ENCODE results near the gene NHSL1.

Gene NHSL1

DNA sequence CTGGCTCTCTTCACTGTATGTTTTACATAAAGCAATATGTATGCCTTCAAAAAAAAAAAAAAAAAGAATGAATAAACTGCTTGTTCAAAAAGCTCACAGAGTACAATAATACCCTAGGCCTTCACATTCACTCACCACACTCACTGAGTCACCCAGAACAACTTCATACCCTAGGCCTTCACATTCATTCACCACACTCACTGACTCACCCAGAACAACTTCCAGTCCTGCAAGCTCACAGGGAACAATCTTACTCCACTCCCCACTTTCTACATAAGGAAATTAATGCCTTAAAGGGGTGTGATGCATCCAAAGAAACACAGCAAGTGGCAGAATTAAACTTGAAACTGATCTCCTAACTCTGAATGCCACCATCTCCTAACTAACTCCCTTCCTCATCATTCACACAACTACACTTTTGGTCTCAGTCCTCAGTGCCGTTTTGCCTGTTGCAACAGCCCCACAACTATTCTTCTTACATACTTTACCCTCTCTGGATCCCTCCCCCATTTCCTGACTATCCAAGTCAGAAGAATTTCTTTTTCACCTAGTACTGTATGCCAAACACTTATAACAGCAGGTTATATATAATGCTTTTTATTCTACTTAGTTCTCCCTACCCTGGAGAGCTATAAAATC, 34.2 kb downstream of the NHSL1 start:
- DNase-seq (ENCODE audit: low spot score) = no peak

DNA sequence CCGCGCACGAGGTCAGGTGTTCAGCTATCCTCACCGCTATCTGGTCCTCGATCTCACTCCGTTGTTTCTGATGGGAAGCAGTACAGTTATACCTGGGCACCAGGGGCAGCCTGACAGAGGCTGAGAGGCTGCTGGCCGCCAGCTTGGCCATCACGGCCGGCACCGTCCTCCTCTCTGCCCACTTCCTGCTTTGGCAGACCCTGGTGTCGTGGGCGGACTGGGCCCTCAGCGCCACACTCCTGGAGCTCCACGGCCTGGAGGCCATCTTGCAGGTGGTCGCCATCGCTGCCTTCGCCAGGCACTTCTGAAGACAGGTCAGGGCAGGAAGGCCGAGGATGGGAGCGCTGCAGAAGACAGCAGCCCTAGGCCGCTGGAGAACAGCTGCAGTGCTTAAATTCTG, 35.2 kb downstream of the NHSL1 start:
- no peak for DNase-seq (ENCODE audit: low spot score)

- no peak for DNase-seq (ENCODE audit: low spot score)
Measured at GRCh38 chr6:138461647-138462046, 37.6 kb downstream of the NHSL1 start.

DNA sequence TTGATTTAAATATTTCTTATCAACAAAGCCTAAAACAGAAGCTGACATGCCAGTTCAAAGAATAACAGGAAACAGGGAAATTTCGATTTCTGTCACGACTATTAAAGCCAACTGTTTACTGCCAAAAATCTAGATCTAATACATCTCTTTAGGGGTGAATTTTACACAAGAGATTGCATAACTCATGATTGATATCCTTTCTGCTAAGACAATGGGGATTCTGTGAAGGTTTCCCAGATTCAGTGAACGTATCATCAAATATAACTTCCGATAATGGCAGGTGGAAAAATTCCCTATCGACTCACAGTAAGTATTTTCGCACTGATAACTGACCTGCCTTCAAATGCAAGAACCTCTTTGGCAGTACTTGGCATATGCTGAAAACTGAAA, 42.9 kb downstream of the NHSL1 start:
- no peak for DNase-seq (ENCODE audit: low spot score)

DNA sequence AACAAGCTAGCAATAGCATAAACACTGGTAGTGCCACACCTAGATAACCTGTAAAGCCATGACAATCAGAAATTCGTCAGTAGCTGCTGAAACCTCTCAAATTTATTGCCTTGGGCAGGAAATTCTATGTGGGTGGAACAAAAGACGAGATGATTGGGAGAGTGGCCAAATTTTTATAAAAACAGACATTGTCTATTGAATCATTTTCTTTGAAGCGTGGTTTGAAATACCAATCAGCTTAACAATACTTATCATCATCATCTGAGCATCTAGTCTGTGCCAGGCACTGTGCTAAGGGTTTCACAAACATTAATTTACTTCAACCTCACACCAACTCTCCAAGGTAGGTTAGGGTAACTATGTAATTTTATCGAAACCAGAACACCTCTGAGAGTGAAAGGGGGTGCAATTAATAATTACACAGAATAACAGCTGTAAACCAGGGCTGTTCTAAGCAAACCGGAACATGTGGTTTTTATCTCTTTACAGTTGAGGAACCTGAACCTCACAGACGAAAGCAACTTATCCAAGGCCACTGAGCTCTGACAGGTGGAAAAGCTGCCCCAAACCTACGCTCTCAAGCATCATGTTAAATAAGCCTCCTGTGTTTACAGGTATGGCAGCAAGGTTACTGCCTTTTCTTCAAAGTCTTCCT, 43.4 kb downstream of the NHSL1 start:
- no peak for DNase-seq (ENCODE audit: low spot score)

- DNase-seq (ENCODE audit: low spot score) = no peak
Measured at GRCh38 chr6:138454981-138455706, 44.1 kb downstream of the NHSL1 start.

GRCh38 chr6:138451043-138451442, 48.3 kb downstream of the NHSL1 start:
- no peak for DNase-seq (ENCODE audit: low spot score)

DNA sequence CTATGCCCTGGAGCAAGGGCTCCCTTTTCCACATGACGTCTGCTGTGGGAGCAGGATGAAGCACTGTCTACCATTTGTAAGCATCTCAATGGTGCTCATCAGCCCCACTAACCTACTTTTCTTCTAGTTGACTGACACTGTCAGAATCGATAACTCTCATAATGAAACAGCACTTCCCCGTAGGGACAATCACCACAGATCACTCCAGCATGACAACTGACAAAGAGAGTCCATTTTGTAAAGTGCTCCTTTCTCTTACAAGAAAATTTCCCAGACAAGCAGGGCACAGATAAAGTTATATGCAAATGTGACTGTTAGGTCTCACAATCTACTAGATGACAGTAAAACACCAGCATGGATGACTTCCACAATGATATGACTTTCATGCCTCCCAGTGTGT, 48.8 kb downstream of the NHSL1 start:
- no peak for DNase-seq (ENCODE audit: low spot score)

- no peak for DNase-seq (ENCODE audit: low spot score)
Measured at GRCh38 chr6:138446821-138447220, 52.5 kb downstream of the NHSL1 start.

GRCh38 chr6:138443979-138444378, 55.3 kb downstream of the NHSL1 start:
- no peak for DNase-seq (ENCODE audit: low spot score)

DNA sequence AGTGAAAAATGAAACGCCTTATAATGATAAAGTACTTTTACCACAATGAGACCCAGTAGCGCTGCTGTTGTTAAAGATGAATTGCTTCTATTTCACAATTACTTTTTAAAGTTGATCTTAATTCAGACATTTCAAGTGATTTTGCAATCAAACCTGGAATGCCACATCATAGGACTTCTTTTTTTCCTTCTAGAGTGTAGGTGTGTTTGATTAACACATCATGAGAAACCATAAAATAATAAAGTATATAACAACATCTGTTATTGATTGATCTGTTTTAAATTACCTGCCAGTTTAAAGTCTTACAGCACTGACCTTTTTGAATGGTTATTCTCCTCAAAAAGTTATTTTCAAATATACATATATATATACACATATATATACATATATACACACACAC, 56.6 kb downstream of the NHSL1 start:
- no peak for DNase-seq (ENCODE audit: low spot score)

DNA sequence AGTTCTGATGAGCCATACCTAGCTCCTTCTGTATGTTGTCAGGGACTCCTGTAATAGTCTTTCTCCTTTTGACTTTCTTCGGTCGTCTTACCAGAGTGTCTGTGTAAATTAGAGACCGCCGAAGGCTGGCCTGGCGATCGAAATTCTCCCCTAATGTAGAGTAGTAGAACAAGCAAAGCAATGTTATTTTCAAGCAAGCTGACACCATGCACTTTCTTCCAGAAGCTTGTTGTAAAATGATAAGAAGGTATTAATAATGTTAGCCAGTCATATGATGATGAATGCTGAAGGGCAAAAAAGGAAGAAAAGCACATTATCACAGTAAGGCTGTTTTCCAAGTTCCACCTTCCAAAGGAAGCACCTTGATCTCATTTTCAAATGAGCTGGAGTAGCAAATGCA, 57.3 kb downstream of the NHSL1 start:
- DNase-seq (ENCODE audit: low spot score) = no peak

DNA sequence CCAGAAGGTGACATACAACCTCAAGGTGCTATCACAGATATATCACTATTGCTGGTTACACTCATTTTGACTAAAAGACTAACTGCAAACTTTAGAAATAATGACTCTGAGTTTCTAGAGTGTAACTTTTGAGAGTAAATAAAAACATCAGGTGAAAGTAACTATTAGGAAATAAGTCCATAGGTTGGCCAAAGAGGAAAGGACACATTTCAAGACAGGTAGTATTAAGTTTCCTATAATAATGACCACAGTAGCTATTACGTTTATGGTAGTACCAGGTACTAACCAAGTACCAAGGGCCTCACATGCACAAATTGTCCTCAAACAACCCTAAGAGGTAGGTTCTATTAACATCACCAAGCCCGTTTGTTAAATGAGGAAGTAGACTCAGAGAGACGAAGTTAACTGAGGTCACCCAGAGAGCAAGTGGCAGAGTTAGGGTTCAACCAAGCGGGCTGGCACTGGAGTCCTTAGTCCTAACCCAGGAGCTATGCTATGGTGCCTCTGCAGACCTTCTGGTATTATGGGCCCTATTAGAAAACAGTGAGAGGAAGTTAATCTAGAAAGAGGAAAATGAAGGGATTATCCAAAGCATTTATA, 58.4 kb downstream of the NHSL1 start:
- DNase-seq (ENCODE audit: low spot score) = no peak

- DNase-seq (ENCODE audit: low spot score) = no peak
Measured at GRCh38 chr6:138440296-138440695, 59.0 kb downstream of the NHSL1 start.

- DNase-seq (ENCODE audit: low spot score) = no peak
Measured at GRCh38 chr6:138439546-138439945, 59.7 kb downstream of the NHSL1 start.

DNA sequence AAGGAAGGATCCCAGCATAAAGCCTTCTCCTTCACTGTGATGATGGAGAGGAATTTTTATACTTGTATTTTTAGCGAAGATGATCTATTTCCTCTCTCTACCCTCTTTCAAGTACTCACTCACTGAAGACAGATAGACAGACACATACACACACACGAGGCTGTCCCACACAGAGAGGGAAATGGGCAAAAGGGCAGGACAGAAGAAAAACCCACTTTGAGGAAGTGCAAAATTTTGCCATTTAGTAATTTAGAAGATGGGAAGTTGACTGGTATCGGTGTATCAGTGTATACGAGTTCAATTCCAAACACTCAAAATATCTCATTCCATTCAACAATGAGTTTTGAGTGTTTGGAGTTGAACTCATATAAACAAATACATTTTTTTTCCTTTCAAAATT, 64.4 kb downstream of the NHSL1 start:
- no peak for DNase-seq (ENCODE audit: low spot score)

DNA sequence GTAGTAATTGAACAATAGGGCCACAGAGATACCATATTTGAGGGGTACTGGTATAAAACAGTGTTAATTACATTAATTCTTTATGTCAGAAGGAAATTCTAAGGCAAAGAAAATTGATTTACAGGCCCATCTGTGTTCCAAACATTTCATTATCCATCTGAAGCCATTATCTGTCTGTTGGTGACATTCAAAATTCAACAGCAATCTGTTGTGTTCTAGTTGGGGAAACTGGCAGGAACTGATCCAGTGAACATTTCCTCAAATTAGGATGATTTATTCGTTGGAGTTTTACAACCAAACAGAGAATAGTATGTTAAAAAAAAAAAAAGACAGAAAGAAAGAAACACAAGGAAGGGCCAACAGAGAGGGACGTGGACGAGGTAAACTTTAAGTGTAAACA, 65.2 kb downstream of the NHSL1 start:
- no peak for DNase-seq (ENCODE audit: low spot score)

GRCh38 chr6:138432063-138432356, 67.3 kb downstream of the NHSL1 start:
- peak; percentile 79 for DNase-seq (ENCODE audit: low spot score)

DNA sequence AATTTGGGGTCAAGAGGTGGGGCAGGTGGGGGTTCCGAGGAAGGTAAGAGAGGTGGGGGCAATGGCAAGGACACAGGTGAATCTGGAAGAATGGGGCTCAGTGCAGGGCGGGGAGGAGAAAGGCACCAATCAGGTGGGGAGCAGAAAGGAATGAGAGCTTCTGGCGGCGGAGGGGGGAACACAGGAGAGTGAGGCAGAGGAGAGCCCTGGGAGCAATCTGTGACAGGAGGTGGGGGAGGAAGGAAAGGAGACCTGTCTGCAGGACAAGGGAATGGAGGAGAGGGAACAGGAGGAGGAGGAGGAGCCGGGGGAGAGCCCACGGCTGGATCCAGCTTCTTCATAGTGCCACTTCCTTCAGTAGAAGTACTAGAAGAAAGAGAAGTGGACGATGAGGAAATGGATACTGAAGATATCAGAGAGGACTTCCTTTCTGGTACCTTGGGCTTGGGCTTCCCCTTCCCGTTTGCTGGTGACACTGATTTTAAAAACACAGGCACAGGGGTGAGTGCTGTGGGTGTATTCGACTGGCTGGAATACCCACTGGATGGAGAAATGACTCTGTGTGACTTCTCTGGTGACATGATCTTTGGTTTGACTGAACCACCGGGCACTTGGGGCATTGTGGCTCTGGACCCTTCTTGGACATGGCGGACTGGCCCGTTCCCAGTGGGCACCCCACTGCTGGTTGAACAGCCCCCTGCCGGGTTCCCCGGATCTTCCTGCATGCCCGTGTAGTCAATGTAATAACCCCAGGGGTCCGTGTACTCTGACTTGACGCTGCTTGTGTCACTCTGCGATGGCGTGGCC, 67.8 kb downstream of the NHSL1 start:
- DNase-seq (ENCODE audit: low spot score) = peak; percentile 75

GRCh38 chr6:138430361-138431145, 68.7 kb downstream of the NHSL1 start:
- peak; percentile 90 for DNase-seq (ENCODE audit: low spot score)

- DNase-seq (ENCODE audit: low spot score) = no peak
Measured at GRCh38 chr6:138429761-138430160, 69.5 kb downstream of the NHSL1 start.

Data from cerebellar cortex (tissue), 1 donor.